ENCODE results near the gene EFNA5. TPM values are rescaled to one million over a fixed set of nuclear protein-coding genes. Genes with fewer than 3 reads are reported as not detected.

The EFNA5 gene
- total RNA-seq, 4 donors from 2014 or later = 7.7 to 18.6 (median 9.9) TPM

DNA sequence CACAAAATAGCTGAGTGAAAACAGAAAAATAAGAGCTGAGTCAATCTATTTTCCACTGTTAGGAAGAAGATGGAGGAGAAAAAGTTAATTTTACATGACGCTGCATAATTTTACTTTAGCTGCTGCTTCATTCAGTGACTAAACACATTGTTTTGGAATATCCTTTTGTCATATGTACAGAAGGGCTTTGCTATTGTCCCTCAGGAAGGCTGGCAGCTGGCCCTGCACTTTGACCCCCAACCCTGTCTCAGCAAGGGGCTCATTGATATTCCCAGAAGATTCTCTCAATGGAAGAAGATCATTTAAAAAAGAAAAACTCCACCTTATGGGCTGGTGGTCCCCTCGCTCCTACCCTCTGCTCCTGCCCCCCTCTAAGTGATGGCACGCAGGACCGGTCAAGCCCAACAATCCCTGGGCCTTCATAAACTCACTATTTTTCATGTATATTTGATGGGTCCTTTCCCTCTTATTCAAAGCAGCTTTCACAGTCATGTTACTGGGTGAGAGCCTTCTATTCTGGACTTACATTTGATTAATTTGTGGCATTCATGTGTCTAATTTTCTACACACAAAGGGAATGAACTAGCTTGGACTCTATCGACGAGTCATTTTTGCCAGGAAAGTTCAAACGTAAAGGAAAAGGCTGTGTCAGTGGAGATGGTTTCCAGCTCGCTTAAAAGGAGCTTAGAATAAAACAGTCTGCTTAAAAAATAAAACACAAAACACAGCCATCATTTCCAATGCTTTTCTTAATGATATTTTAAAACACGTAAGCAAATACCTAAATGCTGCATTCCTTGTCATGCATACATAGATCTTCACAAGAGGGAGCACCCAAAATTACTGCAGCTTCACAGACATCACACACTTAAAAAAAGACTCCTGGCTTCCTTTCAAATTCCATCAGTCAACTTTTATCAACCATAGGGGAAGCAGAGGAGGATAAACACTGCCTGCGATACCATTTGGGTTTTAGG is 104.7 kb downstream of the EFNA5 start:
- TF ChIP-seq, protein P1, sequence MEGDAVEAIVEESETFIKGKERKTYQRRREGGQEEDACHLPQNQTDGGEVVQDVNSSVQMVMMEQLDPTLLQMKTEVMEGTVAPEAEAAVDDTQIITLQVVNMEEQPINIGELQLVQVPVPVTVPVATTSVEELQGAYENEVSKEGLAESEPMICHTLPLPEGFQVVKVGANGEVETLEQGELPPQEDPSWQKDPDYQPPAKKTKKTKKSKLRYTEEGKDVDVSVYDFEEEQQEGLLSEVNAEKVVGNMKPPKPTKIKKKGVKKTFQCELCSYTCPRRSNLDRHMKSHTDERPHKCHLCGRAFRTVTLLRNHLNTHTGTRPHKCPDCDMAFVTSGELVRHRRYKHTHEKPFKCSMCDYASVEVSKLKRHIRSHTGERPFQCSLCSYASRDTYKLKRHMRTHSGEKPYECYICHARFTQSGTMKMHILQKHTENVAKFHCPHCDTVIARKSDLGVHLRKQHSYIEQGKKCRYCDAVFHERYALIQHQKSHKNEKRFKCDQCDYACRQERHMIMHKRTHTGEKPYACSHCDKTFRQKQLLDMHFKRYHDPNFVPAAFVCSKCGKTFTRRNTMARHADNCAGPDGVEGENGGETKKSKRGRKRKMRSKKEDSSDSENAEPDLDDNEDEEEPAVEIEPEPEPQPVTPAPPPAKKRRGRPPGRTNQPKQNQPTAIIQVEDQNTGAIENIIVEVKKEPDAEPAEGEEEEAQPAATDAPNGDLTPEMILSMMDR (IDR thresholded peaks at IDR 0.05; ENCODE audit: low read depth) = no peak

DNA sequence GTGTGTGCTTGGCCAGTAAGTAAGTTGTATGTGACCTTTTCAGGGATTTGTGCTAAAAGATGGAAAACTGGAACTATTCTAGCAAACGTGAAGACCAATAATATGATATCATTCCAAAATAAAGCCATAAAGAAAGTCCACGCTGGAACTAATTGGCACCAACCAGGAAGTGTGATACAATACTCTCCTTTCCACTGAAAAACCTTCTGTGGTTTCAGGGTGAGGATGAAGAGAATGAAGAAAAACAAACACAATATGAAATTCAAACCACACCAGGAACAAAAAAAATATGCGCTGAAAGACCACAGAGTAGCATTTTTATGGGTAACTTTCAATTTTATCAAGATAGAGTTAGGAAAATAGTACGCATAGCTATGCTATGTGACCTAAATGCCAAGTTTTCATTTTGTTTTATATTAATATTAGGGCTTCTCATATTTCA is 105.8 kb downstream of the EFNA5 start:
- TF ChIP-seq, protein P1 (IDR thresholded peaks at IDR 0.05; ENCODE audit: low read depth) = no peak

DNA sequence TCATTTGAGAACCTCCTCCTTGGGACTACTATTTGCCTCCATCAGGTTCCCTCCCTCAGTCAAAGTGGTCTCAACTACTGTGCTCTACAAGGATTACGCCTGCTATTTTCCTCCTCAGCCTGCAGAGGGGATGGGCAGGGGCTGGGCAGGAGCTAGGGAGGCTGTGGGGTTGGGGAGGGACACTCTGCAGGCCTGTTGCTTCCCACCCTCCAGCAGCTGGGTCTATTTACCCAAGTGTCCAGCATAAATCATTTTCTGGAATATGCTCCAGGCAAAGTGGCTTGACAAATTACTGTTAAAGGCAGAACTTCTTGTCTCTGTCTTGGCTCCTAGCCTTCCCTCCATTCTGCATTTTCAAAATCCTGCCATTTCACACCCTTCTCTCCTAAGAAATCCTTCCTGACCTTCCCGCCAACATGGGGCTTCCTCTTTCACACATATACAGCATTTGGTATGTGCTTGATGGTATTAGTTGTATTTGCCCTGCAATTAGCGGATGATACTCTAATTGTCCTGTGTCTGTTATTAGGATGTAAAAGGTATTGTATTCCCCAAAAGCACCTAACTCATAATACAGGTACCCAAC is 106.7 kb downstream of the EFNA5 start:
- TF ChIP-seq, protein P1 (IDR thresholded peaks at IDR 0.05; ENCODE audit: low read depth) = no peak

DNA sequence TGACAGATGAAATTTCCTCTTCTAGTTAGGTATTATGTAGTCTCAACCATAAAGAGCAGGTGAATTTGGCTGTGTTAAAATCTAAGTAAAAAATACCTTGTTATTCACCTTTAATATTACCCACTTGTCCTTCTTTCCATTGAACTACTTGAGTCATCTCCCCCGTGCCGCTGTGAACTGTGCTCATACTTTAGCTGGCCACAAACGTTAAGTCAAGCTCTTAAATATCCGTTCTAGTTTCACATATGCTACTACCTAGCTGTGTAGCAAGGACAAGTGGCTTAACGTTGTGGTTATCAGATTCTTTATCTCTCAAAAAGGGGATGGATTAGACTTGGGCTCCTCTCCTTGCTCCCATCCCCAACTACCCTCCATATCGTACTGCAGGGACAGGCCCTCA is 110.4 kb downstream of the EFNA5 start:
- TF ChIP-seq, protein P1 (IDR thresholded peaks at IDR 0.05; ENCODE audit: low read depth) = no peak

DNA sequence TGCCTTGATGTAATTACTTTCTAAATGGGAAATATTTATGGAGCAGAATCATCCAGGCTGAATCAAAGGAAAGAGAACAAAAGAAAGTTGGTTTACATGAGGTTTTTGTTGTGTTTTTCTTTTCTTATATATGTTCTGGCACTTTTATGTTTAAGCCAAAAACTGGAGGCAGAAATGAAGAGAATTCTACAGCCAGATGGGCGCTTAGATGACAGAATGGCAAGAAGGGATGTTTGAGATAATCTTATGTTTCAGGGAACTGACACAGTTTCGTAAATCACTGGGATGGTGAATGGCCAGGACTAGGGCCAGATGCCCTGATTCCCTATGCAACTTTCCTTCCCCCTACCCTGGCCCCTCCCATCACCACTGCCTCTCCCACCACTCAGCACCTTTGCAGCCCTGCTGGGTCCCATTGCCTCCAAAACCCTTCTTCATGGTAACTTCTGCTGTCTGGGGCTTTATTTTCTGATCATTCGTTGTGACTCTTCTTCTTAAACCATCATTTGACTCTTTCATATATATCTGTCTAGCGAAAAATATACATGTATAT is 111.8 kb downstream of the EFNA5 start:
- TF ChIP-seq, protein P1 (IDR thresholded peaks at IDR 0.05; ENCODE audit: low read depth) = no peak

DNA sequence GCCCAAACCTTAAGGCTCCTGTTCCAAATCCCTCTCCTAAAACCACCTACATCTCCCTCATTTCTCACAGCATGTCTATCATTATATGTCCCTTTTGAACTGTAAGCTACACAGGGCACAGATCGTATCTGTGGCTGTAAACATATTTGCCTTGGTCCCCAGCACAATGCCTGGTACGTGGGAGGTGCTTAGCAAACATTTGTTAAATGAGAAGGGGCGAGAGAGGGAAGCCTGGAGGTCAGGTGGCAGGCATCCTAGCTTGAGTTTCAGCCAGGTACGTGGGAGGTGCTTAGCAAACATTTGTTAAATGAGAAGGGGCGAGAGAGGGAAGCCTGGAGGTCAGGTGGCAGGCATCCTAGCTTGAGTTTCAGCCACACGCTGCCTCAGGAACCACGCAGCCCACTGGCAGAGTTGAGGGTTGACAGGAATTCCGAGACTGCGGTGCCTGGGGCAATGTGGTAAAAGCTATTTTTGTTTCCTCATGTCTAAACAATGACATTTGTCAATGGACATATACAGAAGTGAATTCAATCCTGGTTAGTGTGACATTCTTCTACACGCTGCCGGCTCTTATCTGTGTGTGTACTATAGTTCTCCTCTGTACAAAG is 113.6 kb downstream of the EFNA5 start:
- TF ChIP-seq, protein P1 (IDR thresholded peaks at IDR 0.05; ENCODE audit: low read depth) = no peak
